ENCODE measurements around the gene SPEN. TPM values are rescaled to one million over a fixed set of nuclear protein-coding genes. Genes with fewer than 3 reads are reported as not detected.

The SPEN gene
- polyA plus RNA-seq, 1 donor from 2014 or later, result 7.1 TPM

- no peak overlapping the region for H3K27ac ChIP-seq (ENCODE audit: low read length)
- no peaks in the 10 kb centered on the region for H3K9me2 ChIP-seq (ENCODE audit: insufficient read depth, low read length)
- no peaks in the 10 kb centered on the region for H3K27me3 ChIP-seq (ENCODE audit: insufficient read depth, low read depth, low read length)
- H3K9me3 ChIP-seq (ENCODE audit: low read length), result no peaks in the 10 kb centered on the region
- no peaks in the 10 kb centered on the region for H4K20me1 ChIP-seq (ENCODE audit: insufficient read depth)
- no peak overlapping the region for H3K4me2 ChIP-seq (ENCODE audit: low read length)
- no peak overlapping the region for H3K4me3 ChIP-seq (ENCODE audit: low read length)
- peaks cover 4% of the 10 kb centered on the region for H3K36me3 ChIP-seq (ENCODE audit: insufficient read depth, low read length)
- H2AFZ ChIP-seq (ENCODE audit: low read depth, low read length), result no peak overlapping the region
- H3K79me2 ChIP-seq (replicated peaks; ENCODE audit: insufficient read depth, low read length), result peaks cover 3% of the 10 kb centered on the region
- no peaks in the 10 kb centered on the region for H3F3A ChIP-seq (ENCODE audit: insufficient read depth, low read length, poor library complexity, severe bottlenecking)
- TF ChIP-seq EP300 (conservative IDR thresholded peaks at IDR 0.05; ENCODE audit: poor library complexity, severe bottlenecking) (no peak), RAD21 (conservative IDR thresholded peaks at IDR 0.05) (no peak), POLR2AphosphoS5 (IDR thresholded peaks at IDR 0.05) (no peak), MXI1 (conservative IDR thresholded peaks at IDR 0.05; ENCODE audit: poor library complexity, severe bottlenecking) (no peak), EZH2 (IDR thresholded peaks at IDR 0.05; ENCODE audit: borderline replicate concordance, insufficient read depth, low read length, poor library complexity, severe bottlenecking) (no peak), SMC3 (conservative IDR thresholded peaks at IDR 0.05; ENCODE audit: poor library complexity) (no peak)
- TF ChIP-seq, protein P1, sequence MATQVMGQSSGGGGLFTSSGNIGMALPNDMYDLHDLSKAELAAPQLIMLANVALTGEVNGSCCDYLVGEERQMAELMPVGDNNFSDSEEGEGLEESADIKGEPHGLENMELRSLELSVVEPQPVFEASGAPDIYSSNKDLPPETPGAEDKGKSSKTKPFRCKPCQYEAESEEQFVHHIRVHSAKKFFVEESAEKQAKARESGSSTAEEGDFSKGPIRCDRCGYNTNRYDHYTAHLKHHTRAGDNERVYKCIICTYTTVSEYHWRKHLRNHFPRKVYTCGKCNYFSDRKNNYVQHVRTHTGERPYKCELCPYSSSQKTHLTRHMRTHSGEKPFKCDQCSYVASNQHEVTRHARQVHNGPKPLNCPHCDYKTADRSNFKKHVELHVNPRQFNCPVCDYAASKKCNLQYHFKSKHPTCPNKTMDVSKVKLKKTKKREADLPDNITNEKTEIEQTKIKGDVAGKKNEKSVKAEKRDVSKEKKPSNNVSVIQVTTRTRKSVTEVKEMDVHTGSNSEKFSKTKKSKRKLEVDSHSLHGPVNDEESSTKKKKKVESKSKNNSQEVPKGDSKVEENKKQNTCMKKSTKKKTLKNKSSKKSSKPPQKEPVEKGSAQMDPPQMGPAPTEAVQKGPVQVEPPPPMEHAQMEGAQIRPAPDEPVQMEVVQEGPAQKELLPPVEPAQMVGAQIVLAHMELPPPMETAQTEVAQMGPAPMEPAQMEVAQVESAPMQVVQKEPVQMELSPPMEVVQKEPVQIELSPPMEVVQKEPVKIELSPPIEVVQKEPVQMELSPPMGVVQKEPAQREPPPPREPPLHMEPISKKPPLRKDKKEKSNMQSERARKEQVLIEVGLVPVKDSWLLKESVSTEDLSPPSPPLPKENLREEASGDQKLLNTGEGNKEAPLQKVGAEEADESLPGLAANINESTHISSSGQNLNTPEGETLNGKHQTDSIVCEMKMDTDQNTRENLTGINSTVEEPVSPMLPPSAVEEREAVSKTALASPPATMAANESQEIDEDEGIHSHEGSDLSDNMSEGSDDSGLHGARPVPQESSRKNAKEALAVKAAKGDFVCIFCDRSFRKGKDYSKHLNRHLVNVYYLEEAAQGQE (IDR thresholded peaks at IDR 0.05; ENCODE audit: borderline replicate concordance), result no peak
- no peak overlapping the region for H3K9ac ChIP-seq (ENCODE audit: low read length)
Observed at GRCh38 chr1:15945832-15946448, 98.4 kb downstream of the SPEN start.

- no peak overlapping the region for H3K27ac ChIP-seq (ENCODE audit: low read length)
- TF ChIP-seq EZH2 (IDR thresholded peaks at IDR 0.05; ENCODE audit: borderline replicate concordance, insufficient read depth, low read length, poor library complexity, severe bottlenecking), result no peak
- no peak for TF ChIP-seq SMC3 (conservative IDR thresholded peaks at IDR 0.05; ENCODE audit: poor library complexity)
- no peak for TF ChIP-seq RAD21 (conservative IDR thresholded peaks at IDR 0.05)
- no peak for TF ChIP-seq MXI1 (conservative IDR thresholded peaks at IDR 0.05; ENCODE audit: poor library complexity, severe bottlenecking)
- no peak for TF ChIP-seq POLR2AphosphoS5 (IDR thresholded peaks at IDR 0.05)
- TF ChIP-seq, protein P2, sequence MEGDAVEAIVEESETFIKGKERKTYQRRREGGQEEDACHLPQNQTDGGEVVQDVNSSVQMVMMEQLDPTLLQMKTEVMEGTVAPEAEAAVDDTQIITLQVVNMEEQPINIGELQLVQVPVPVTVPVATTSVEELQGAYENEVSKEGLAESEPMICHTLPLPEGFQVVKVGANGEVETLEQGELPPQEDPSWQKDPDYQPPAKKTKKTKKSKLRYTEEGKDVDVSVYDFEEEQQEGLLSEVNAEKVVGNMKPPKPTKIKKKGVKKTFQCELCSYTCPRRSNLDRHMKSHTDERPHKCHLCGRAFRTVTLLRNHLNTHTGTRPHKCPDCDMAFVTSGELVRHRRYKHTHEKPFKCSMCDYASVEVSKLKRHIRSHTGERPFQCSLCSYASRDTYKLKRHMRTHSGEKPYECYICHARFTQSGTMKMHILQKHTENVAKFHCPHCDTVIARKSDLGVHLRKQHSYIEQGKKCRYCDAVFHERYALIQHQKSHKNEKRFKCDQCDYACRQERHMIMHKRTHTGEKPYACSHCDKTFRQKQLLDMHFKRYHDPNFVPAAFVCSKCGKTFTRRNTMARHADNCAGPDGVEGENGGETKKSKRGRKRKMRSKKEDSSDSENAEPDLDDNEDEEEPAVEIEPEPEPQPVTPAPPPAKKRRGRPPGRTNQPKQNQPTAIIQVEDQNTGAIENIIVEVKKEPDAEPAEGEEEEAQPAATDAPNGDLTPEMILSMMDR (IDR thresholded peaks at IDR 0.05; ENCODE audit: poor library complexity, severe bottlenecking), result no peak
- no peak for TF ChIP-seq TAF1 (IDR thresholded peaks at IDR 0.05; ENCODE audit: low read depth)
- TF ChIP-seq, protein P1 (IDR thresholded peaks at IDR 0.05; ENCODE audit: borderline replicate concordance), result no peak
- no peak for TF ChIP-seq EP300 (conservative IDR thresholded peaks at IDR 0.05; ENCODE audit: poor library complexity, severe bottlenecking)
- no peaks in the 10 kb centered on the region for H4K20me1 ChIP-seq (ENCODE audit: insufficient read depth)
- H3K4me2 ChIP-seq (ENCODE audit: low read length), result no peak overlapping the region
- no peaks in the 10 kb centered on the region for H3K9me3 ChIP-seq (ENCODE audit: low read length)
- no peak overlapping the region for H2AFZ ChIP-seq (ENCODE audit: low read depth, low read length)
- H3K27me3 ChIP-seq (ENCODE audit: insufficient read depth, low read depth, low read length), result no peaks in the 10 kb centered on the region
- H3K9ac ChIP-seq (ENCODE audit: low read length), result no peak overlapping the region
- H3K79me2 ChIP-seq (replicated peaks; ENCODE audit: insufficient read depth, low read length), result peaks cover 6% of the 10 kb centered on the region
- no peaks in the 10 kb centered on the region for H3K9me2 ChIP-seq (ENCODE audit: insufficient read depth, low read length)
- H3K36me3 ChIP-seq (ENCODE audit: insufficient read depth, low read length), result peaks cover 4% of the 10 kb centered on the region
- H3K4me3 ChIP-seq (ENCODE audit: low read length), result no peak overlapping the region
- no peaks in the 10 kb centered on the region for H3F3A ChIP-seq (ENCODE audit: insufficient read depth, low read length, poor library complexity, severe bottlenecking)
Observed at GRCh38 chr1:15946571-15947381, 99.3 kb downstream of the SPEN start.

Measured in neural cell (in vitro differentiated cells).